Progenitor cell of endocrine pancreas (in vitro differentiated cells): ENCODE results near the gene TIAM2. TPM values are rescaled to one million over a fixed set of nuclear protein-coding genes. Genes with fewer than 3 reads are reported as not detected.

Experiments used
- DNase-seq: peaks from one replicate; pipeline ENCODE4 v3.0.0; 2021; ENCODE audit warnings: low spot score; ENCODE audit not compliant: unreplicated experiment
- H3K27ac Mint-ChIP-seq: 2 replicates; pipeline ENCODE4 v1.8.0; 2021; ENCODE audit warnings: mild to moderate bottlenecking, moderate library complexity, mixed read lengths
- H3K27me3 Mint-ChIP-seq: 2 replicates; pipeline ENCODE4 v1.8.0; 2021; ENCODE audit warnings: mixed read lengths
- H3K36me3 Mint-ChIP-seq: 2 replicates; pipeline ENCODE4 v1.8.0; 2022; ENCODE audit warnings: mixed read lengths; ENCODE audit not compliant: insufficient read depth
- H3K4me1 Mint-ChIP-seq: 2 replicates; pipeline ENCODE4 v1.8.0; 2021; ENCODE audit warnings: low read depth, mixed read lengths
- H3K4me3 Mint-ChIP-seq: 2 replicates; pipeline ENCODE4 v1.8.0; 2021; ENCODE audit warnings: low read depth, mild to moderate bottlenecking, moderate library complexity, mixed read lengths
- H3K9me3 Mint-ChIP-seq: 2 replicates; pipeline ENCODE4 v1.8.0; 2021; ENCODE audit warnings: low read depth, mixed read lengths
- total RNA-seq: library from RNA; stranded (reverse); gene quantifications from 2 replicates; pipeline ENCODE4 v1.2.1, GENCODE V29; 2021
- TF ChIP-seq, protein P1 (sequence below): fragments of 200-600 bp; sonication (generic); IDR thresholded peaks from one replicate; pipeline ENCODE4 v1.5.0; 2021; ENCODE audit warnings: antibody characterized with exemption, mild to moderate bottlenecking; ENCODE audit not compliant: unreplicated experiment

TIAM2 gene
- total RNA-seq, 1 donor from 2014 or later = 14.3 TPM

DNA sequence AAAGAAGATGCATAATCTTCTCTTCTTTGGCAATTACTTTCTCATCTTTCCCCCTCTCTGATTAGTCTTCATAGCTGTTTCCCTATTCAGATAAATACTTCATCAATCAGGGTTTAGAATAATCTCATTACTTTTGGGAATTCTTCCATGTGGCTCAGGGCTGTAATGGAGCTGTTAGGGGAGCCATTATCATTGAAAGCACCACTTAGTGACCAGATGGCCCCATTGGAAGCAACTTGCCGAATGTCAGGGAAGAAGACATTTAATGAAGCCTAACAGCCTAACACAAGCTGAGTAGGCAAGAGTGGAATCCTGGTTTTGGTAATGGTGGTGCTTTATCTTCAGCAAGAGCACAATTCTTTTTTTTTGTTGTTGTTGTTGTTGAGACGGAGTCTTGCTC, 45.0 kb downstream of the TIAM2 start:
- Mint-ChIP-seq H3K27me3 (no peaks in the 10 kb centered on the region), H3K4me1 (no peaks in the 10 kb centered on the region), H3K27ac (no peak overlapping the region), H3K9me3 (peaks cover 3% of the 10 kb centered on the region), H3K4me3 (no peak overlapping the region), H3K36me3 (no peaks in the 10 kb centered on the region)
- DNase-seq = no peak
- TF ChIP-seq, protein P1, sequence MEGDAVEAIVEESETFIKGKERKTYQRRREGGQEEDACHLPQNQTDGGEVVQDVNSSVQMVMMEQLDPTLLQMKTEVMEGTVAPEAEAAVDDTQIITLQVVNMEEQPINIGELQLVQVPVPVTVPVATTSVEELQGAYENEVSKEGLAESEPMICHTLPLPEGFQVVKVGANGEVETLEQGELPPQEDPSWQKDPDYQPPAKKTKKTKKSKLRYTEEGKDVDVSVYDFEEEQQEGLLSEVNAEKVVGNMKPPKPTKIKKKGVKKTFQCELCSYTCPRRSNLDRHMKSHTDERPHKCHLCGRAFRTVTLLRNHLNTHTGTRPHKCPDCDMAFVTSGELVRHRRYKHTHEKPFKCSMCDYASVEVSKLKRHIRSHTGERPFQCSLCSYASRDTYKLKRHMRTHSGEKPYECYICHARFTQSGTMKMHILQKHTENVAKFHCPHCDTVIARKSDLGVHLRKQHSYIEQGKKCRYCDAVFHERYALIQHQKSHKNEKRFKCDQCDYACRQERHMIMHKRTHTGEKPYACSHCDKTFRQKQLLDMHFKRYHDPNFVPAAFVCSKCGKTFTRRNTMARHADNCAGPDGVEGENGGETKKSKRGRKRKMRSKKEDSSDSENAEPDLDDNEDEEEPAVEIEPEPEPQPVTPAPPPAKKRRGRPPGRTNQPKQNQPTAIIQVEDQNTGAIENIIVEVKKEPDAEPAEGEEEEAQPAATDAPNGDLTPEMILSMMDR = no peak

DNA sequence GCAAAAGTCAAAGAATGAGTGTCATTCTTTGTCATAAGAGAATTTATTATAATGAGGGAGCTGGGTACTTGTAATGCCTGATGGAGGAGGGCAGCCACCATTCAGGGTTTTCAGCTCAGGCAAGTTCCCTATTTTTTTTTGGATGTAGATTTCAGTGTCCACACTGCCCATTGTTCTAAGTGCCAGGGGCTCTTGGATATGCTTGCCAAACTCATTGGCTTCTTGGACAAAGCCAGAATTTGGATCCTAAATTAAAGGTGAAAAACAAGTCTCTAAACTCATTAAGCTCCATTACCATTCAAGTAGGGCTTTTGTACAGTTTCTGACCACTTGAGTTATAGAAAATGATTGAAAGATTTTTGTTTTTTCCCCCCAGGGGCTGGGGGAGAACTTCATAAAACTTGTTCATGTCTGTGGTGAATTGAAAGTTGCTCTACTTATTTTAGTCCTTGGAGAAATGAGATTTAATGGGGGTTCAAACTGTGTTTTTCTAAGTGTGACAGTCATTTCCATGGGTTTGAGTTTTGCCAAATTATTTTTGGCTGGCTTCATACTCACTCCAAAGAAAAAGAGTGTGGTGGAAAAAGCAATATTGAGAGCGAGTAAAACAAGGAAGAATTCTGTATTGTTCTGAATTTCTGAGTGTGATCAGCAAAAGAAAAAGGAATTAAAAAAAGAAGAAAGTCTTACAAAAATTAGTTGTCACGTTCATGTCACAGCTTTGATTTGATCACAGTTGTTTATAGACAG, 46.0 kb downstream of the TIAM2 start:
- TF ChIP-seq, protein P1 = no peak
- no peaks in the 10 kb centered on the region for H3K9me3 Mint-ChIP-seq
- no peak overlapping the region for H3K27ac Mint-ChIP-seq
- no peaks in the 10 kb centered on the region for H3K27me3 Mint-ChIP-seq
- no peak overlapping the region for H3K4me3 Mint-ChIP-seq
- no peaks in the 10 kb centered on the region for H3K36me3 Mint-ChIP-seq
- DNase-seq = no peak
- H3K4me1 Mint-ChIP-seq = no peaks in the 10 kb centered on the region

DNA sequence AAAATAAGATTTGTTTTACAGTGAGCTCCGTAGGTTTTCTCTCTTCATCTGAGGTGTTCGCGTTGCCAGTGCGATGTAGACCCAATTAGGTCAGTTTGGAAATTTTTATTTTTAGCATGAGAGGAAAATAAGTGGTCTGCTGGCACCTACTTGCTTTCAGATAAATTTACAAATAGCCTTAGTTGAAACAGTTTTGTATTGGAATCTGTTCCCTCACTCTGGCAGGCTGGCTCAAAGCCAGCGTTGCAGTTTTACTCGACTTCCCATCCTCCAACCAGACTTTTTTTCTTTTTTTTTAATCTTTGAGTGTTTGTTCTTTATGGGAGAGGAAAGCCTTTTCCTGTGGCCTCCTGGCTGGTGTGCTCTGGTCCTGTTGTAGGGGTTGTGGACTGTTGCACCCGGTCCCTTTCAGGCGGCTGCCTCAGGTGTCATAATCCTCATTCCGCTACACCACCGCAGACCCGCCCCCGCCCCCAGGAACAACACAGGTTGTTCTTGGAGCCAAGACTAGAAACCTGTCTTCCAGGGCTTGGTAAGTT, 46.7 kb downstream of the TIAM2 start:
- Mint-ChIP-seq H3K36me3 (no peaks in the 10 kb centered on the region), H3K9me3 (no peaks in the 10 kb centered on the region), H3K27me3 (no peaks in the 10 kb centered on the region), H3K4me3 (no peak overlapping the region), H3K27ac (no peak overlapping the region), H3K4me1 (no peaks in the 10 kb centered on the region)
- TF ChIP-seq, protein P1 = no peak
- DNase-seq = no peak

DNA sequence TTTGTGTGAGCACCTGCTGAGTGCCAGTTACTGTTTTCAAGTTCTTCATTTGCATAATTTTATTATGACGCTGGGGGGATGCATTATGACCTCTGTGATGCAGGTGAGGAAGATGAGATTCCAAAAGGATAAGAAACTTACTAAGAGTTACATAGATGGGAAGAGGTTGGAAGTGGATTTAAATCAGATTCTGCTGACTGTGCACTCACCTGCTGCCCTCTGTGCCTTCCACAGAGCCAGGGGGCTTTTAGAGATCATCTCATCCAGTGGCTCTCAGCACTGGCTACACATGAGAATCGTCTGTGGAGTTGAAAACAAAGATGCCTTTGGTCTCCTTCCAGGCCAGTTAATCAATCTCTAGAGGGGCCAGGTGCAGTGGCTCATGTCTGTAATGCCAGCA, 47.9 kb downstream of the TIAM2 start:
- H3K27me3 Mint-ChIP-seq = no peaks in the 10 kb centered on the region
- no peaks in the 10 kb centered on the region for H3K4me1 Mint-ChIP-seq
- H3K27ac Mint-ChIP-seq = no peak overlapping the region
- TF ChIP-seq, protein P1 = no peak
- H3K36me3 Mint-ChIP-seq = no peaks in the 10 kb centered on the region
- no peak overlapping the region for H3K4me3 Mint-ChIP-seq
- no peak for DNase-seq
- H3K9me3 Mint-ChIP-seq = no peaks in the 10 kb centered on the region

DNA sequence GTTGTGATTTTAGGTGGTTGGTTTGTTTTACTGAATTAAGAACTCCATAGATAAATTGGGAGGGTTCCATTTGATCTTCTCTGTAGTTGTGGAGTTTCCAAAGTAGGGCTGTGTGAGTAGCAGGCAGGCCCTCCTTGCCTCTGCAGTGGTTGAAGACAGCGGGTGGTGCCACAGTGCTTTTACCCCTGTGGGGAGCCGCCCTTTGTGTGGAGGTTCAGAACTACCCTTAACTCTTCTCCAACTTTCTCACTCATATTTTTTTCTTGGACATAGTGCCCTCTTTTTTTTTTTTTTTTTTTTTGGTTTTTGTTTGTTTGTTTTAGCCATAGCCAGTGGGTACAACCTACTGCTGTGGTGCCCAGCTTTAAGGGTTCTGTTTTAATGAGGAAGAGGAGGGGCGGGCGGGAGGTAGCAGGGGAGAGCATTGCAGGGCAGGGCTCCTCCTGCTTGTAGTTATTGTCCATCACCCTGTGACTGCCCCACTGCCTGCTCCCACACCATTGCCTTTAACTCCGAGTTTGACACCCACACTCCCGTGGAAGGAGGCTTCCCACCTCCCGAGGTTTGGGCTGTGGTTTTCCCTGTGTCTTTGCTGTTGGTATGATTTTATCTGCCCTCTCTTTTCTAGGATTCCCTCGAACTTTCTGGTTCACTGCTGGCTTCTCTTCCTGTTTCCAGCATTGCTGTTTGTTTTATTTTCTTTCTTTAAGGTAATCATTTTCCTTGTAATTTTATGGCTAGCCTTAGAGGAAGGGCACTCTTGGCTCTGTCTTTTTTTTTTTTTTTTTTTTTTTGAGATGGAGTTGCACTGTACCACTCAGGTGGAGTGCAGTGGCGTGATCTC, 50.7 kb downstream of the TIAM2 start:
- DNase-seq = no peak
- Mint-ChIP-seq H3K27ac (no peak overlapping the region), H3K4me1 (no peaks in the 10 kb centered on the region), H3K27me3 (no peaks in the 10 kb centered on the region), H3K4me3 (no peak overlapping the region), H3K36me3 (no peaks in the 10 kb centered on the region), H3K9me3 (no peaks in the 10 kb centered on the region)
- TF ChIP-seq, protein P1 = no peak
